Measurements from ENCODE around the gene SESN1.

The SESN1 gene

GRCh38 chr6:108968325-108969316 lies 126.0 kb downstream of the SESN1 start:
- no peaks in the 10 kb centered on the region for H3K36me3 Mint-ChIP-seq (ENCODE audit: low read depth)
- DNase-seq = no peak
- H3K27me3 Mint-ChIP-seq = no peaks in the 10 kb centered on the region
- peaks cover 11% of the 10 kb centered on the region for H3K4me1 Mint-ChIP-seq (ENCODE audit: low read depth)
- no peaks in the 10 kb centered on the region for H3K9me3 Mint-ChIP-seq
- H3K4me3 Mint-ChIP-seq = no peak overlapping the region
- no peak overlapping the region for H3K27ac Mint-ChIP-seq

- no peak overlapping the region for H3K4me3 Mint-ChIP-seq
- no peaks in the 10 kb centered on the region for H3K9me3 Mint-ChIP-seq
- H3K36me3 Mint-ChIP-seq (ENCODE audit: low read depth) = no peaks in the 10 kb centered on the region
- DNase-seq = no peak
- peak overlapping the region; percentile 51 for H3K27ac Mint-ChIP-seq
- peaks cover 11% of the 10 kb centered on the region for H3K4me1 Mint-ChIP-seq (ENCODE audit: low read depth)
- H3K27me3 Mint-ChIP-seq = no peaks in the 10 kb centered on the region
These were observed 127.5 kb downstream of the SESN1 start for GRCh38 chr6:108966855-108967755.

GRCh38 chr6:108966251-108966650 lies 128.4 kb downstream of the SESN1 start:
- Mint-ChIP-seq H3K4me3 (no peak overlapping the region), H3K4me1 (ENCODE audit: low read depth) (peaks cover 11% of the 10 kb centered on the region), H3K36me3 (ENCODE audit: low read depth) (no peaks in the 10 kb centered on the region), H3K27ac (no peak overlapping the region), H3K9me3 (no peaks in the 10 kb centered on the region), H3K27me3 (no peaks in the 10 kb centered on the region)
- DNase-seq = no peak

- no peak for DNase-seq
- no peaks in the 10 kb centered on the region for H3K9me3 Mint-ChIP-seq
- no peak overlapping the region for H3K4me3 Mint-ChIP-seq
- H3K27me3 Mint-ChIP-seq = no peaks in the 10 kb centered on the region
- H3K4me1 Mint-ChIP-seq (ENCODE audit: low read depth) = peaks cover 14% of the 10 kb centered on the region
- no peaks in the 10 kb centered on the region for H3K36me3 Mint-ChIP-seq (ENCODE audit: low read depth)
- H3K27ac Mint-ChIP-seq = no peak overlapping the region
These were observed 132.7 kb downstream of the SESN1 start for GRCh38 chr6:108961985-108962384.

GRCh38 chr6:108961077-108961476 lies 133.6 kb downstream of the SESN1 start:
- no peak overlapping the region for H3K4me3 Mint-ChIP-seq
- H3K9me3 Mint-ChIP-seq = no peaks in the 10 kb centered on the region
- H3K27me3 Mint-ChIP-seq = no peaks in the 10 kb centered on the region
- no peak for DNase-seq
- peaks cover 9% of the 10 kb centered on the region for H3K4me1 Mint-ChIP-seq (ENCODE audit: low read depth)
- no peaks in the 10 kb centered on the region for H3K36me3 Mint-ChIP-seq (ENCODE audit: low read depth)
- H3K27ac Mint-ChIP-seq = no peak overlapping the region

GRCh38 chr6:108960601-108961000 lies 134.0 kb downstream of the SESN1 start:
- H3K9me3 Mint-ChIP-seq = no peaks in the 10 kb centered on the region
- H3K36me3 Mint-ChIP-seq (ENCODE audit: low read depth) = no peaks in the 10 kb centered on the region
- no peak for DNase-seq
- H3K4me1 Mint-ChIP-seq (ENCODE audit: low read depth) = peaks cover 13% of the 10 kb centered on the region
- H3K27me3 Mint-ChIP-seq = no peaks in the 10 kb centered on the region
- H3K4me3 Mint-ChIP-seq = no peak overlapping the region
- no peak overlapping the region for H3K27ac Mint-ChIP-seq

- no peak for DNase-seq
- Mint-ChIP-seq H3K9me3 (no peaks in the 10 kb centered on the region), H3K27ac (no peak overlapping the region), H3K4me1 (ENCODE audit: low read depth) (peaks cover 17% of the 10 kb centered on the region), H3K36me3 (ENCODE audit: low read depth) (no peaks in the 10 kb centered on the region), H3K27me3 (no peaks in the 10 kb centered on the region), H3K4me3 (no peak overlapping the region)
These were observed 134.6 kb downstream of the SESN1 start for GRCh38 chr6:108959972-108960582.

GRCh38 chr6:108958900-108959770 lies 135.5 kb downstream of the SESN1 start:
- no peaks in the 10 kb centered on the region for H3K9me3 Mint-ChIP-seq
- H3K36me3 Mint-ChIP-seq (ENCODE audit: low read depth) = no peaks in the 10 kb centered on the region
- H3K27me3 Mint-ChIP-seq = no peaks in the 10 kb centered on the region
- H3K4me1 Mint-ChIP-seq (ENCODE audit: low read depth) = peaks cover 18% of the 10 kb centered on the region
- no peak overlapping the region for H3K27ac Mint-ChIP-seq
- no peak overlapping the region for H3K4me3 Mint-ChIP-seq
- DNase-seq = no peak

- H3K9me3 Mint-ChIP-seq = no peaks in the 10 kb centered on the region
- H3K27me3 Mint-ChIP-seq = no peaks in the 10 kb centered on the region
- peaks cover 18% of the 10 kb centered on the region for H3K4me1 Mint-ChIP-seq (ENCODE audit: low read depth)
- no peaks in the 10 kb centered on the region for H3K36me3 Mint-ChIP-seq (ENCODE audit: low read depth)
- no peak overlapping the region for H3K4me3 Mint-ChIP-seq
- DNase-seq = no peak
- no peak overlapping the region for H3K27ac Mint-ChIP-seq
These were observed 137.4 kb downstream of the SESN1 start for GRCh38 chr6:108957221-108957620.

GRCh38 chr6:108955329-108955949 lies 139.2 kb downstream of the SESN1 start:
- Mint-ChIP-seq H3K4me1 (ENCODE audit: low read depth) (peaks cover 18% of the 10 kb centered on the region), H3K36me3 (ENCODE audit: low read depth) (no peaks in the 10 kb centered on the region), H3K27ac (no peak overlapping the region), H3K9me3 (no peaks in the 10 kb centered on the region), H3K27me3 (no peaks in the 10 kb centered on the region), H3K4me3 (no peak overlapping the region)
- no peak for DNase-seq

- no peak for DNase-seq
These were observed 141.0 kb downstream of the SESN1 start for GRCh38 chr6:108953681-108954080.

GRCh38 chr6:108952776-108953486 lies 141.7 kb downstream of the SESN1 start:
- no peak for DNase-seq
- Mint-ChIP-seq H3K4me1 (ENCODE audit: low read depth) (peaks cover 10% of the 10 kb centered on the region), H3K4me3 (no peak overlapping the region), H3K9me3 (no peaks in the 10 kb centered on the region), H3K27ac (no peak overlapping the region), H3K27me3 (no peaks in the 10 kb centered on the region), H3K36me3 (ENCODE audit: low read depth) (no peaks in the 10 kb centered on the region)

More at GRCh38 chr6:108953681-108954080, 141.0 kb downstream of the SESN1 start:
- Mint-ChIP-seq H3K27me3 (no peaks in the 10 kb centered on the region), H3K36me3 (ENCODE audit: low read depth) (no peaks in the 10 kb centered on the region), H3K4me1 (ENCODE audit: low read depth) (peaks cover 10% of the 10 kb centered on the region), H3K4me3 (no peak overlapping the region), H3K27ac (no peak overlapping the region), H3K9me3 (no peaks in the 10 kb centered on the region)
